GM12892 (cell line): Measurements from ENCODE around the gene MEGF11.

Experiments
- POLR2A ChIP-seq: IDR thresholded peaks from 2 replicates; pipeline ENCODE4 v1.6.1; 2011; ENCODE audit warnings: low read depth, low read length, control low read depth
- POLR2AphosphoS5 ChIP-seq: IDR thresholded peaks from 2 replicates; pipeline ENCODE4 v1.6.1; 2011; ENCODE audit warnings: low read depth, low read length, control low read depth
- TAF1 ChIP-seq: IDR thresholded peaks from 2 replicates; pipeline ENCODE4 v1.6.1; 2011; ENCODE audit warnings: low read depth, mild to moderate bottlenecking, control low read depth, low read length, borderline replicate concordance

DNA sequence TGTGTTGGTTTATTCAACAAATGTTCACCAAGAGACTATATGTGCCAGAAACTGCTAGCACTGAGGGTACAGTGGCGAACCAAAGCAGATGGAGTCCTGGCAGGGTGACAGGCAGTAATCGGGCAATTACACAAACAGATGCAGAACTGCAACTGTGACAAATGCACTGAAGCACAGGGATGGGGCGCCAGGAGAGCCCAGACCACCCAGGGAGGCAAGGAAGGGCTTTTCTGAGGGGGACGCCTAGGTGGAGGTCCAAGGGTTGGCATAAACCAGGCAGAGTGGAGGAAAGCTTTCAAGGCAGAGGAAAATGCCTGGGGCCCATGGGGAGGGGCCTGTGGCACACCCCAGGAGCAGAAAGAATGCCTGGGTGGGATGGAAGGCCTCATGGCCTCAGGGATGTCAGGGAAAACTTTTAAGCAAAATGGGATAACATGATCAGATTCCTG is 45.3 kb upstream of the MEGF11 start:
- no peak for TF ChIP-seq POLR2AphosphoS5
- TF ChIP-seq POLR2A: no peak
- no peak for TF ChIP-seq TAF1
